Cardiac fibroblast (primary cell): Measurements from ENCODE around the gene DCDC2.
"Not testable (repeated sequence)": the region's sequence is repeated elsewhere in the genome, so short reads cannot be mapped to it uniquely, and the experiment has no call there.

Experiments
- DNase-seq, 2 donors: peaks; one replicate each; pipeline versions ENCODE4 v3.0.0 to v3.0.0-alpha.2; 2010; ENCODE audit warnings: low read depth in 2 of 2
- H3K4me3 ChIP-seq, 2 donors: replicated peaks in 1 of 2; 1 replicate in 1 of 2; 2 replicates in 1 of 2; pipeline ENCODE4 v1.5.1; 2011; ENCODE audit warnings: low read depth in 2 of 2, low read length in 2 of 2, mild to moderate bottlenecking in 2 of 2, moderate library complexity in 1 of 2
- CTCF ChIP-seq: IDR thresholded peaks from one replicate; pipeline ENCODE4 v1.5.1; 2011; ENCODE audit warnings: low read depth, mild to moderate bottlenecking, low read length, inconsistent platforms

DCDC2 gene

DNA sequence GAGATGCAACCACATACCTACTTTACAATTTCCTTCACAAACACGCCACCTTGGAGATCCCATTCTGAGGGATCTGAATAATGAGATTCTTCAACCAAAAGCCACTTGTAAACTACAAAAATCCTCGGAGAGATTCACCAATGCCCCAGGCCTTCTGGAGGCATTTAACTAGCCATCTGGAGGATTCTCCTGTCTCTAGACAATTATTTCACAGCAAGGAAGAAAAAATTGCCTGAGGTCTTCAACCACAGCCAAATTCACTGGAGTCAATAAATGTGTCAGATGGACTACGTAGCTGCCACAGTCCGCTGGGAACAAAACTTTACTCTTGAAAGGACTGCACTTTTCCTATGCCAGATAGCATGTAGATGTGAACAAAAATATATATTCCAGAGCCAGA is 19.0 kb upstream of the DCDC2 start:
- no peak for TF ChIP-seq CTCF
- H3K4me3 ChIP-seq, result no peak overlapping the region
- no peak for DNase-seq

- DNase-seq, result no peak
- no peak for TF ChIP-seq CTCF
- H3K4me3 ChIP-seq, result no peak overlapping the region
These were observed 16.8 kb upstream of the DCDC2 start for GRCh38 chr6:24374612-24375011.

- DNase-seq, H3K4me3 ChIP-seq: not testable (repeated sequence)
These were observed 7.3 kb upstream of the DCDC2 start for GRCh38 chr6:24365103-24365633.

- H3K4me3 ChIP-seq, DNase-seq: not testable (repeated sequence)
These were observed 4.5 kb upstream of the DCDC2 start for GRCh38 chr6:24362363-24362762.

DNA sequence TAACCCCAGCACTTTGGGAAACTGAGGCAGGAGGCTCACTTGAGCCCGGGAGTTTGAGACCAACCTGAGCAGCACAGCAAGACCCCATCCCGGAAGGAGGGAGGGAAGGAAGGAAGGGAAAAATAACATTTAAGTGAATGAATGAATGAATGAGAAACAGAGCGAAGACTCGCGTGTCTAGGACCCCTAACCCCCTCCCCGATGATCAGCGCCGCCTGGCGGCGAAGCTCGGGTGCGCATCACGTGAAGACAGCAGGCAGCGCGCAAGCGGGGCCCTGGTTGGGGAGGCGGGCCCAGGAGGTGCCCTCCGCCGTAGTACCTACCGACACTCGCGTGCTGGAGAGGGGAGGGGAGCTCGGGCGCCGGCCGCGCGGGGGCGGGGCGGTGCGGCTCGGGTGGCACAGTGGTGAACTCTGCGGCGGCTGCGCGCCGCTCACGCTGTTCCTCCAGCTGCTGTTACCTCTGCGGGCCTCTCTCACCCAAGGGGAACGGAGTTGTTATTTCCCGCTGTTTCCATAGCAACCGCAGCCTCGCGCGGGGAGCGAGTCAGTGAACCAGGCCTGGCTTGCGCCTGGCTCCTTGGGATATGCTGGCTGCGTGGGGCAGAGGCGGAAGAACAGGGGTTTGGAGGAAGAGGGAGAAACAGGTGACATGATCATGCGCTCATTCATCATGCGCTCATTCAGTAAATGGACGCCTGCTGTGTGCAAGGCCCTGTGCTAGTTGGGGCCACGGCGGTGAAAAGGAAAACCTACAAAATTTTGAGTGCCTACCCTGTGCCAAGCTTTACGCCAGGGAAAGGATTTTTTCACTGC is 2.0 kb upstream of the DCDC2 start:
- peak; percentile 76 to 82 for DNase-seq
- H3K4me3 ChIP-seq, result peak overlapping the region; percentile 46 to 53
- TF ChIP-seq CTCF, result peak; percentile 88

GRCh38 chr6:24358219-24358821 is 461 bp upstream of the DCDC2 start:
- TF ChIP-seq CTCF, result no peak
- no peak overlapping the region for H3K4me3 ChIP-seq
- no peak for DNase-seq

DNA sequence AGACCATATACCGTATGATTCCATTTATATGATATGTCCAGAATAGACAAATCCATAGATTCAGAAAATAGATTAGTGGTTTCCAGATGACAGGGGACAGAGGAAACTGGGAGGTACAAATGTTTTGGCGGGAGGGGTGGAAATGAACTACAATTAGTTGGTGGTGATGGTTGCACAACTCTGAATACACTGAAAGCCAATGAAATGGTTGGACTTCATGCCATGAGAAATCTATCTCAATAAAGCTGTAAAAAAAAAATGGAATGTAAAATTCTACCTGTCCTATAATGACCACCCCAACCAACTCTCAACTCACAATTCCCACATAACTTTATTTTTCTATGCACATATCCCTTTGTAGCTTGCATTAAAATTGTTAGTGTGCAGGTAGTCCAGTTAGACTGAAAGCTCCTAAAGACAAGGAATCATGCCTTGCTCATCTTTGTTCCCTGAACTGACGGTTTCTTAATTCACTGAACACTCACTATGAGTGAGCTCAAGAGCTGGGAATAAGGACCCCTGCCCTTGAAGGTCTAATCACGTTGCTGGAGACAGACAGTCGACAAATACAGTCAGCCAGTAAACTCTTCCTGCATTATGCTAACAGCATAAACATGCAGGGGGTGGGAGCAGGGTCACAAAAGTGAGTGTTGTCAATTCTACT is 1.4 kb downstream of the DCDC2 start:
- H3K4me3 ChIP-seq, result no peak overlapping the region
- TF ChIP-seq CTCF, result no peak
- no peak for DNase-seq
